Neural cell (in vitro differentiated cells): Measurements from ENCODE around the gene OPN4.

Experiments used
- CTCF ChIP-seq: fragments of 450-650 bp; IDR thresholded peaks from 2 replicates; pipeline ENCODE4 v1.5.1; 2014; ENCODE audit warnings: antibody characterized with exemption, mild to moderate bottlenecking, moderate library complexity; ENCODE audit not compliant: poor library complexity, severe bottlenecking
- EP300 ChIP-seq: fragments of 450-650 bp; conservative IDR thresholded peaks from 2 replicates; pipeline ENCODE4 v1.6.1; 2014; ENCODE audit warnings: antibody characterized with exemption, mild to moderate bottlenecking, moderate library complexity; ENCODE audit not compliant: poor library complexity, severe bottlenecking
- EZH2 ChIP-seq: fragments of 200-600, 300-800 bp; shearing (Covaris generic), sonication (generic); IDR thresholded peaks from 2 replicates; pipeline ENCODE4 v1.6.1; 2014; ENCODE audit warnings: antibody characterized with exemption, low read length, borderline replicate concordance, mild to moderate bottlenecking; ENCODE audit not compliant: insufficient read depth, poor library complexity, severe bottlenecking
- RAD21 ChIP-seq: fragments of 450-650 bp; conservative IDR thresholded peaks from 2 replicates; pipeline ENCODE4 v1.6.1; 2014; ENCODE audit warnings: antibody characterized with exemption, mild to moderate bottlenecking, moderate library complexity
- SMC3 ChIP-seq: fragments of 450-650 bp; conservative IDR thresholded peaks from 2 replicates; pipeline ENCODE4 v1.6.1; 2014; ENCODE audit warnings: antibody characterized with exemption, mild to moderate bottlenecking, moderate library complexity; ENCODE audit not compliant: poor library complexity
- TAF1 ChIP-seq: IDR thresholded peaks from 2 replicates; pipeline ENCODE4 v1.6.1; 2012; ENCODE audit warnings: low read depth
- TF ChIP-seq, protein P1 (sequence below): IDR thresholded peaks from 2 replicates; pipeline ENCODE4 v1.6.1; 2012; ENCODE audit warnings: borderline replicate concordance

DNA sequence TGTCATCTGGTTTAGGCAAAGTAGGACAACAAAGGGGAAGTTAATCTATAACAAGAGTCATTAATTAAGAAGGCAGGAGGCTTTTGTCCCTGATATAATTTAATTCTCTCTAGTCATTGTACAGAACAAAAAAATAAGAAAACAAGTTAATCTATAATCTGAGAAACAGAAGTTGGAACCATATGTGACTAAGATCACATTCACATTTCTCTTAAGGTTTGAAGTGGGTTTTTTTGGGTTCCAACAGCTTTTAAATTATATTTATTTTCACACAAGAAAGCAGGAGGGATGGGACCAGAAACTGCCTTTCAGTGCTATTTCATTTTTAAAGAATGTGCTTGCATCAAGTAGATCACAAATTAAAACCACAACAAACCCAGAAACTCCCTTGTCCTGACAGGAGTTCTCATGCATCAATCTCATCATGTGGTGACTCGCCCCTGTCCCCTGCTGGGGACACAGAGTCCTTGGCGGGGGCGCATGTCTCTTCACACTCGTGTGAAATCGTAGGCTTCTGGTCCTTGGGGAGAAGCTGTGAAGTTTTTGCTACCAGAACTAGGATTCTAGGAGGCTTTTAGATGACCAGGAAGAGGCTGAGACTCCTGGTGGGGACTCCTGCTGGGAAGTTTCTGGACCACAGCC lies 10.1 kb upstream of the OPN4 start:
- no peak for TF ChIP-seq EZH2
- TF ChIP-seq, protein P1, sequence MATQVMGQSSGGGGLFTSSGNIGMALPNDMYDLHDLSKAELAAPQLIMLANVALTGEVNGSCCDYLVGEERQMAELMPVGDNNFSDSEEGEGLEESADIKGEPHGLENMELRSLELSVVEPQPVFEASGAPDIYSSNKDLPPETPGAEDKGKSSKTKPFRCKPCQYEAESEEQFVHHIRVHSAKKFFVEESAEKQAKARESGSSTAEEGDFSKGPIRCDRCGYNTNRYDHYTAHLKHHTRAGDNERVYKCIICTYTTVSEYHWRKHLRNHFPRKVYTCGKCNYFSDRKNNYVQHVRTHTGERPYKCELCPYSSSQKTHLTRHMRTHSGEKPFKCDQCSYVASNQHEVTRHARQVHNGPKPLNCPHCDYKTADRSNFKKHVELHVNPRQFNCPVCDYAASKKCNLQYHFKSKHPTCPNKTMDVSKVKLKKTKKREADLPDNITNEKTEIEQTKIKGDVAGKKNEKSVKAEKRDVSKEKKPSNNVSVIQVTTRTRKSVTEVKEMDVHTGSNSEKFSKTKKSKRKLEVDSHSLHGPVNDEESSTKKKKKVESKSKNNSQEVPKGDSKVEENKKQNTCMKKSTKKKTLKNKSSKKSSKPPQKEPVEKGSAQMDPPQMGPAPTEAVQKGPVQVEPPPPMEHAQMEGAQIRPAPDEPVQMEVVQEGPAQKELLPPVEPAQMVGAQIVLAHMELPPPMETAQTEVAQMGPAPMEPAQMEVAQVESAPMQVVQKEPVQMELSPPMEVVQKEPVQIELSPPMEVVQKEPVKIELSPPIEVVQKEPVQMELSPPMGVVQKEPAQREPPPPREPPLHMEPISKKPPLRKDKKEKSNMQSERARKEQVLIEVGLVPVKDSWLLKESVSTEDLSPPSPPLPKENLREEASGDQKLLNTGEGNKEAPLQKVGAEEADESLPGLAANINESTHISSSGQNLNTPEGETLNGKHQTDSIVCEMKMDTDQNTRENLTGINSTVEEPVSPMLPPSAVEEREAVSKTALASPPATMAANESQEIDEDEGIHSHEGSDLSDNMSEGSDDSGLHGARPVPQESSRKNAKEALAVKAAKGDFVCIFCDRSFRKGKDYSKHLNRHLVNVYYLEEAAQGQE = no peak
- no peak for TF ChIP-seq CTCF
- TF ChIP-seq TAF1 = no peak
- no peak for TF ChIP-seq EP300
- TF ChIP-seq RAD21 = no peak
- TF ChIP-seq SMC3 = no peak
